Heart right ventricle (tissue), 16 donors: ENCODE data around the gene RBM4B. TPM values are rescaled to one million over a fixed set of nuclear protein-coding genes. Genes with fewer than 3 reads are reported as not detected.

ENCODE experiments used
- ATAC-seq, 8 donors: fragments of 200-7000 bp; cut with Tn5 transposase; one replicate each; pipeline ENCODE4 v1.9.1; 2020; ENCODE audit warnings: mild to moderate bottlenecking in 8 of 8, moderate library complexity in 8 of 8, moderate number of reproducible peaks in 1 of 8
- DNase-seq, 2 donors: peaks; one replicate each; pipeline ENCODE4 v3.0.0-alpha.2; 2020
- H3K27ac ChIP-seq, 10 donors: fragments of 200-600 bp; sonication (generic) in 2 of 10; one replicate each; pipeline versions ENCODE4 v1.5.0 to v1.8.0; 2020 to 2022; ENCODE audit warnings: mild to moderate bottlenecking in 3 of 10
- H3K27me3 ChIP-seq, 7 donors: fragments of 200-600 bp; one replicate each; pipeline ENCODE4 v1.8.0; 2021 to 2022; ENCODE audit warnings: mild to moderate bottlenecking in 2 of 7
- H3K36me3 ChIP-seq, 9 donors: fragments of 200-600 bp; sonication (generic) in 1 of 9; one replicate each; pipeline versions ENCODE4 v1.5.0 to v1.8.0; 2020 to 2022; ENCODE audit warnings: mild to moderate bottlenecking in 2 of 9
- H3K4me1 ChIP-seq, 9 donors: fragments of 200-600 bp; sonication (generic) in 1 of 9; one replicate each; pipeline versions ENCODE4 v1.5.0 to v1.8.0; 2020 to 2022; ENCODE audit warnings: mild to moderate bottlenecking in 4 of 9
- H3K4me3 ChIP-seq, 10 donors: fragments of 200-600 bp; sonication (generic) in 2 of 10; one replicate each; pipeline versions ENCODE4 v1.5.0 to v1.8.0; 2020 to 2022; ENCODE audit warnings: mild to moderate bottlenecking in 7 of 10, moderate library complexity in 2 of 10
- H3K9me3 ChIP-seq, 11 donors: fragments of 200-600 bp in 10 of 11; sonication (generic) in 2 of 11; one replicate each; pipeline versions ENCODE4 v1.5.0 to v1.8.0; 2013 to 2022; ENCODE audit warnings: mild to moderate bottlenecking in 2 of 11, control low read depth in 1 of 11, moderate library complexity in 1 of 11
- CTCF ChIP-seq, 9 donors: fragments of 200-600 bp; sonication (generic) in 2 of 9; IDR thresholded peaks; one replicate each; pipeline versions ENCODE4 v1.5.0 to v1.8.0; 2021 to 2022; ENCODE audit warnings: antibody characterized with exemption in 9 of 9, mild to moderate bottlenecking in 5 of 9, moderate library complexity in 1 of 9
- WGBS, 2 donors: extraction: QIAGEN DNeasy Blood & Tissue Kit; methylation state at CpG; one replicate each; pipeline ENCODE4 v1.1.7; 2013; ENCODE audit warnings: inconsistent platforms in 1 of 2; 5-methylcytosine and 5-hydroxymethylcytosine counted together
- intact Hi-C, 10 donors: fragments of 100-400 bp; cut with DNase I; formaldehyde crosslinking; loops; one replicate each; pipeline versions ENCODE4 v1.11.1 to v1.14.2; 2022
- polyA plus RNA-seq, 2 donors: library from polyadenylated mRNA; stranded (reverse); fragments of 200-250 nt; gene quantifications; one replicate each; pipeline ENCODE4 v1.2.3, GENCODE V29; 2013
- total RNA-seq, 10 donors: library from RNA; stranded (reverse); fragmentation: NEBNext Ultra II Directional in 3 of 10; extraction: Animal tissue kit (Norgen Biotek cat#: 25700) in 3 of 10; gene quantifications; one replicate each; pipeline versions ENCODE4 v1.2.1 to v1.2.4, GENCODE V29; 2021 to 2023
- donor health status: Arrhythmogenic right ventricular cardiomyopathy.
- donor health status: ischemic (EF 13 %, LVEDD 7.1; RV severe dilation, severe dysfunction).
- donor health status: healthy with polysubstance abuse.
- donor health status: DM: no; HTN: yes; CAD: no.
- donor health status: DM: no; HTN: no; CAD: no.
- donor health status: ischemic (EF 25% LVEDD 6.9; RV normal size, moderate dysfunction).
- donor health status: ischemic (EF 25% LVEDD 5.7; RV mildly dilated, moderate dysfunction).
- donor health status: healthy.
- donor health status: DM: yes; HTN: yes; CAD: no.
- donor health status: Ischemic cardiomyopathy.
- donor health status: ischemic (EF 35%, LVEDD 5.7; RV mildly dilated, moderate dysfunction).
- donor health status: nonischemic (EF 11% LVEDD 7.7; RV severe dilation, severe dysfunction).
- donor health status: DM: yes; HTN: yes; CAD: no.
- donor health status: PGD.
- donor health status: ischemic (EF 29% LVEDD 5.4; RV normal size, mild dysfunction).
- donor health status: nonischemic (EF 23%, LVEDD 6.1; RV moderate dilation, normal function).

The RBM4B gene
- total and polyA plus RNA-seq, 12 donors = 5.7 to 12.6 (median 9.0) TPM

- Histone ChIP-seq H3K9me3 (no peaks in the 10 kb centered on the region), H3K36me3 (peaks cover 0 to 5% (median 0%) of the 10 kb centered on the region in 9 donors), H3K27ac (no peak overlapping the region), H3K27me3 (no peaks in the 10 kb centered on the region), H3K4me1 (no peaks in the 10 kb centered on the region), H3K4me3 (no peak overlapping the region)
- intact Hi-C loops = loop anchor here in 3 of 10 donors (5.0 to 10.0 kb wide), 3 partner anchors 117 to 284 kb away; no protein-coding TSS in a partner anchor
- ATAC-seq (no peak), DNase-seq (no peak)
- TF ChIP-seq CTCF (IDR thresholded peaks at IDR 0.05) = no peak
- 83 to 84% methylated on average over 28 of the region's 28 CpGs for WGBS, 2 donors
These were observed 11.2 kb upstream of the RBM4B start for GRCh38 chr11:66688561-66689534.

GRCh38 chr11:66687831-66688281, 10.2 kb upstream of the RBM4B start:
- Histone ChIP-seq H3K27me3 (no peaks in the 10 kb centered on the region), H3K9me3 (no peaks in the 10 kb centered on the region), H3K4me3 (no peak overlapping the region), H3K4me1 (no peaks in the 10 kb centered on the region), H3K36me3 (peaks cover 0 to 5% (median 0%) of the 10 kb centered on the region in 9 donors), H3K27ac (no peak overlapping the region)
- WGBS, 2 donors = 77 to 79% methylated on average over 13 of the region's 13 CpGs
- DNase-seq = no peak
- no peak for ATAC-seq
- no peak for TF ChIP-seq CTCF (IDR thresholded peaks at IDR 0.05)
- intact Hi-C loops = loop anchor here in 3 of 10 donors (5.0 to 10.0 kb wide), 3 partner anchors 116 to 283 kb away; no protein-coding TSS in a partner anchor

GRCh38 chr11:66686801-66687750, 9.4 kb upstream of the RBM4B start:
- no peaks in the 10 kb centered on the region for H3K9me3 ChIP-seq
- no peak for TF ChIP-seq CTCF (IDR thresholded peaks at IDR 0.05)
- peak in 4 of 8 donors; percentile 9 to 44 (median 26) for ATAC-seq
- H3K4me1 ChIP-seq = no peaks in the 10 kb centered on the region
- no peak overlapping the region for H3K27ac ChIP-seq
- H3K4me3 ChIP-seq = no peak overlapping the region
- no peak for DNase-seq
- 89 to 92% methylated on average over 32 to 33 of the region's 33 CpGs for WGBS, 2 donors
- H3K36me3 ChIP-seq = peaks cover 0 to 5% (median 0%) of the 10 kb centered on the region in 9 donors
- no peaks in the 10 kb centered on the region for H3K27me3 ChIP-seq
- intact Hi-C loops = loop anchor here in 3 of 10 donors (5.0 to 10.0 kb wide), 3 partner anchors 115 to 282 kb away; no protein-coding TSS in a partner anchor
